CD4-positive, alpha-beta T cell treated with Interleukin-4 for 4 hours (primary cell): ENCODE measurements around the gene MVD.

Experiments used
- DNase-seq: peaks from one replicate; pipeline ENCODE4 v3.0.0-alpha.2; 2020

The MVD gene

DNA sequence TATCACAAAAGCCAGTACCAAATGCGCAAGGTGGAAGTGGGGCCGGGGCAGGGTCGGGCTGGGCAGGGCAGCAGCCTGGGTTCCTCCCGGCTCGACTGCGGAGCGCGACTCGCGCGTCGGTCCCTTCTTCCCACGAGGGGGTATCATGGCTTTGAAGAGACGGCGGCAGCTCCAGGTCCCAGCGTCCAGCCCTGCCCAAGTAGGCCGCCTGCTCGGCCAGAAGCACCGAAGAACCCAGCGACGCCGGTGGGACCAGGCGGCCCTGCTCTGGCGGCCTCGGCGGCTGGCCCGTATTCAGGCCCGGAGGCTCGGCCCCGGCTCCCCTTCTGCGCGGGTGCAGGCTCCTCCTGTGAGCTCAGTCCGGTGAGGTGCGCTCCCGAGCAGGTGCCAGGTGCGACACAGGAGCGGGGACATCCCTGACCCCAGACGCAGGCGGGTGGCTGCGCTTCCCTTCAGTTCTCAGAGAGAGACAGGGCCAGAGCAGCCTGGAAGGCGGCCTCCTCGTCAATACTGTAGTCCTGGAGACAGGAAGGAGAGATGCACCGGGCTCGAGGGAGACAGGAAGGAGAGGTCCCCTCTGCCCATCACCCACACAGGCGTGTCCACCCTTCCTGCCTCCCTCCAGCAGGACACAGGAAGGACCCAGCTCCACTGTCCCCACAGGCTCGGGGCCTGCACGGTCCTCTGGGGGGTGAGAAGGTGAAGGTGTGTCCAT is 34.4 kb upstream of the MVD start:
- DNase-seq = no peak

DNA sequence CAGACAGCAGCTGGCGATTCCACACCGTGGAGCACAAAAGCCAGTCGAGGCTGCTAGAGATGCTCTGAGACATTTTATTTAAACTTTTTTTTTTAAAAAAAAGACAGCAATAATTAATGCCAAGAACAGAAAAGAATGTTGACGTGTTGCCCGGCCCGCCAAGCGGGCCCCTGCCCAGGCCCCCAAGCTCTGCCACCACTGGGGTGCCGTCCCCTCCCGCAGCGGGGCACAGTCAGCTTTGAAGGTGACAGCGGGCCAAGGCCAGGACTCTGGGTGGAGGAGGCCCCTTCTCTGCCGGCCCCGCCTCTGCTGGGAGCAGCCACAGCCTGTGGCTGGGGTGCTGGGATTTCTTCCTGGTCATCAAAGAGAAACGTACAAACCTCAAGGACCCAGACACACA is 33.5 kb upstream of the MVD start:
- no peak for DNase-seq

DNA sequence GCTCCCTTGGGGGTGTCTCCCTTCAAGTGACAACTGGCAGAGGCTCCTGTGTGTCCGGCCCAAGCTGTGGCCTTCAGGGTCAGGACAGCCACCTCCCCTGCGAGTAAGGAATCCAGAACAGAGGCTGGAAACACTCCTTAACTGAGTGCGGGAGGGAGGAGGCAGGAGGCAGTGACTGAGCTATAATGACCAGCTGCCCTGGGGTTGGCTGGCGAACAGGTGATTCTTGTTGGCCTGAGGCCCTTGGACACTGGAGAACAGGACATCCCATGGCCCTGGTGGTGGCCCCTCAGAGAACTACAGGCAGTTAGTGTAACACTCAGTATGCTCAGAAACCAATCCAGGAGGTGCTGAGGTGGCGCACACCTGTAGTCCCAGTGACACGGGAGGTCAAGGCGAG is 32.9 kb upstream of the MVD start:
- no peak for DNase-seq

DNA sequence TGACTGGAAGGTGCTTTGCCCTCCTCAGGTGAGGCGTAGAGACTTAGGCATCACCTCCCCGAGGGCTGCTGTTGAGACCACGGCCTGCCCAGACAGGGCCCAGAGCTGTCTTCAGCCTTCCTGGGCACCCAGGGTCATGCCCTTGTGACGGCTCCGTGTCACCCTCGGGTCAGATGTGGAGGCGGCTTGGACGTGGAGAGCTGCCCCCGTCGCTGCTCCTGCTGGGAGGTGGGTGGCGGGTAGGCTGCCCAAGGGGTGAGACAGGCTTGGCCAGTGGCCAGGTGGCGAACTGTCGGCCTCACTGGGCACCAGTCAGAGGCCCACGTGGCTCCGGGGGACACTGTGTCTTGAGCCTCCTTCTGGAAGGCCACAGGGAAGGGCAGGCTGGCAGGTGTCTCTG is 32.3 kb upstream of the MVD start:
- DNase-seq = no peak

- no peak for DNase-seq
Observed at GRCh38 chr16:88694221-88695087, 31.6 kb upstream of the MVD start.

- no peak for DNase-seq
Observed at GRCh38 chr16:88693420-88694177, 30.7 kb upstream of the MVD start.

DNA sequence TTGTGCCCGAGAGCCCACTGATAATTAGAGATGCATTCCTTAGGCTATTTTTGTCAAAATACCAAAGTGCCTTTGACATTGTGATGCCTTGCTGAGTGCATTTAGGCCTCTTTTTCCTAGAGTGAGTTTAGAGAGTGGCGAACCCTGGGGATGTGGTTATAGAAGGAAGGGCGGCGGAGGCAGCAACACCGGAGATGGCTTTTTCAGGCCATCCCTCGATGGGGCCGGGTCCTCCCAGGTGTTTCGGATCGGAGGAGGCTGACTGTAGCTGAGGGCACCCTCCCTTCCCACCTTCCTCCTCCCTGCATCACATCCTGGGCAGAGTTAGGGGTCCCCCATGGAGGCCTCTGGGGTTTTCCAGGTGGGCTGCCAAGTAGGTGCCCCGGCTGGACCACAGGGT is 30.0 kb upstream of the MVD start:
- no peak for DNase-seq

DNA sequence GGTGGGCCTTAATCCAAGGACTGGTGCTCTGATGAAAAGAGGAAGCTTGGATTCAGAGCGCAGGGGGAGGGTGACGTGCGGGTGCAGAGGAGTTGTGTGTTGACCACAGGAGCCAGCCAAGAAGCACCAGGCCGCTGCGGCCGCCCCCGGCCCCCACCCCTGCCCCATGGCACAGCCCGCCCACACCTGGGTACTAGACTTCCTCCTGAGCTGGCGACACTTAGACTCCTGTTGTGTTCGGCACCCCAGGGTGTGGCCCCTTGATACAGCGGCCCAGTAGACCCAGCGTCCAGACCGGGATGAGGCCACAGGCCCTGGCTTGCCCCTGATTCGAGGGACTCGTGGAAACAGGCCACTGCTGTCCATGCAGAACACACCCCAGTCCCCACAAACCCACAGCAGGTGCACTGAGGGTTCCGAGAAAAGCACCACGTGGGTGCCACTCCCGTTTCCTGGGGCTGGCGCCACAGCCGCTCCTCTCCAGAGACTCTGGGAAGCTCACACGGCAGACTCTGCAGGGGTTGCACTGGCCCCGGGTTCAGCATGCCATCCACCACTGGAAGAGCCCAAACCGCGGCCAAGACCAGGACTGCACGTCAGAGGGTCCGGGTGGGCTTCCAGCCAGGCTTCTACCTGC is 29.2 kb upstream of the MVD start:
- DNase-seq = peak; percentile 45

DNA sequence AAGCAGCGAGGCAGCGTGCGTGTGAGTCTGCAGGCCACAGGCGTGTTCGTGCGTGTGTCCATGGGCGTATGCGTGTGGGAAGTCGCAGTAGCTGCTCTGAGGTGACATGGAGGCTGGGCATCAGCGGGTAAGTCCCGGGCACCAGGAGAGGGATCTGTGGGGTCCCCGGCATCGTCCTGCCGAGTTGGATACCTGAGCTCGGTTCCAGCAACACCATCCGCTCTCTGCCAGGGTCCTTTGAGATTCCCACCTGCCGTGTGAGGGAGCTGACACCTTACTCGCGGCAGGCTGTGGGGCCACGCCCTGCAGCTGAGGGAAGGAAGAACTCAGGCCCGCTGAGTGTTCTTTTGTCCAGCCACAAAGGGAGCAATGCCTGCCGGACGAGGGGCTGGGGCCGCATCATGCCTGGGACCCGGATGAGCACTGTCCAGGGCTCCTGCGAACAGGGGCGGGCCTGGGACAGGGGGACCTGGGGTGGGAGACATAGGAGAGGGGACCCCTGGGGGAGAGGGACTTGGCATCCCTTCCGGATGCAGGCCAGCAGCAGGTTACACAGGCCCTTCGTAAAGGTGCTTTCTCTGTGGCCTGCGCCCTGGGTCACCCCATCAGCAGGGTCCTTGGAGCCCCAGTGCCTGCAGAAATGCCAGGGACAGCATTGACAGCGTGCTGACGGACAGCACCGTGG is 28.4 kb upstream of the MVD start:
- no peak for DNase-seq

GRCh38 chr16:88690341-88691128 is 27.6 kb upstream of the MVD start:
- DNase-seq = no peak

DNA sequence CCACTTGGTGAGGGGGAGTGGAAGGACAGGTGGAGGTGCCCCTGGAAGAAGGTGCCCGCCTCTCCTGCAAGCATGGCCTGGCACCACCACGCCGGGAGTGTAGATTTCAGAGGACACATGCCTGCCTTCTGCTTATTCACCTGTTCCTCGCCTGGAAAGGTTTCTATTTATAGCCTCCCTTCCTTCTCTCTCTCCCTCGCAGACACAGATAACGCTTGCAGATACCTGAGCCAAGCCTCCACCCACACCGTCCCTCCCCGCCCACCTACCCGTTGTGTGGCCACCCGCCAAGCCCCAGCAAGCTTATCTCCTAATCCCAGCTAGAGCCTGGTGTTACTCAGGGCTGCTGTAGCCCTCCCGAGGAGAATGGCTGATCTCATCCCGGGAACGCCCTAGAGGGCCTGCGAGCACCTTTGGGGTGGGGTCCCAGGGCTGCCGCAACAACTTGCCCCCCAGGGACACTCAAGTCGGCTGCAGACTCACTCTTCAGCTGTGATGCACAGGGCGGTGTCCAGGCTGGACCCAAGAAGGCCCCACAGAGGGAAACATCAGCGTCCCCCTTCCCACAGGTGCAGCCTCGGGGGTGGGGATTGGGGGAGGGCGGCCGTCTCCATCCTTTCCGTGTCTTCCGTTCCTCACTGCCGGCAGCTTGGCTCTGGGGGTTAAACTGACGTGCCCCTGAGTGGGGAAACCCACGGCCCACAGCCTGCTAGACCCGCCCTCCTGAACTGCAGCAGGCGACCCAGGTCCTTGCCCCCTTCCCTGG is 25.3 kb upstream of the MVD start:
- no peak for DNase-seq

DNA sequence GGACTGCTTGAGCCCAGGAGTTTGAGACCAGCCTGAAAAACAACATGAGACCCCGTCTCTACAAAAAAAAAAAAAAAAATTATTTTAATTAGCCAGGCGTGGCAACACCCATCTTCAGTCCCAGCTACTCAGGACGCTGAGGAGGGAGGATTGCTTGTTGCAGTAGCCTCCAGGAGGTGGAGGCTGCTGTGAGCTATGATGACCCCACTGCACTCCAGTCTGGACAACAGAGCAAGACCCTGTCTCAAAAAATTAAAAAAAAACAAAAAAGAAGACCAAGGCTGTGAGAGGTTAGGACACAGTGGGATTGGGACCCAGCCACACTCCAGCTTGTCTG is 24.8 kb upstream of the MVD start:
- DNase-seq = no peak

- no peak for DNase-seq
Observed at GRCh38 chr16:88687254-88687576, 24.3 kb upstream of the MVD start.

DNA sequence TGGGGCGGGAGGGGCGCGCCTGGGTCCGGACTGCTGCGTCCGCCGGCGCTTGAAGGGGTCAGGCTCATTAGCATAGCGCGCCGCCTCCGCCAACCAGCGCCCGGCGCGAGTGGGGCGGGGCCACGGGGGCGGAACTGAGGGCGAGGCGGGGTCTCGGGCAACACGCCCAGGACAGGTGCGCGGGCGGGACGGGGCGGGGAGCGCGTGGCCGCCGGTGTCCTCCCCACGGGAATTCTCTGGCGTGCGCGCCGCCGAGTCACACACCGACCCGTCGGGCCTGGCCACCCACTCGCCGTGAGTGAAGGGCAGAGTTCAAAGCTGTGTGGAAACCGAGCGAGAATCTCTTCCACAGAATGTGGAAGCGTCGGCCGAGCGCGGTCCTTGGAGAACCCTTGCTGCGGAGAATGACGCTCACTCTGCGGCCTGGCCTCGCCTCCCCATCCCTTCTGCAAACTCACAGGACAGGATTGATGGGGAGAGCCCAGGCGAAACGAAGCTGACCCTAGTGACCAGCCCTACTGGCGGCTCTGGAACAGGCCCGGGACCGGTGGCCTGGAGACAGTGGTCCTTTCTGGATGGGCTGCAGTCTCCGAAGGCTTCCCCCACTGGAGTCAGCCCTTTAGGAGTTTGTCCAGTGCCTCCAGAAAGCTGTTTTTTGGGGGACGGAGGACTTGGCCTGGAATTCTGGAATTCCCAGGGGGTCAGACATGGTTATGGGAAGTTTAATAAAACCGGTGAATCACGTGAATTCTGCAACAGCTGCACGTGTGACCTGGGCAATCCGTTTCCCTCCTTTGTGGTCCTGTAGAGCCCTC is 23.8 kb upstream of the MVD start, which contains the start of gene SNAI3:
TSS of gene SNAI3 (minus strand) at position 69 of the 815 bp plus-strand sequence. CDS start 101 bp downstream, outside the sequence.
- DNase-seq = peak; percentile 78

- DNase-seq = peak; percentile 27
Observed at GRCh38 chr16:88686062-88686438, 23.2 kb upstream of the MVD start.

DNA sequence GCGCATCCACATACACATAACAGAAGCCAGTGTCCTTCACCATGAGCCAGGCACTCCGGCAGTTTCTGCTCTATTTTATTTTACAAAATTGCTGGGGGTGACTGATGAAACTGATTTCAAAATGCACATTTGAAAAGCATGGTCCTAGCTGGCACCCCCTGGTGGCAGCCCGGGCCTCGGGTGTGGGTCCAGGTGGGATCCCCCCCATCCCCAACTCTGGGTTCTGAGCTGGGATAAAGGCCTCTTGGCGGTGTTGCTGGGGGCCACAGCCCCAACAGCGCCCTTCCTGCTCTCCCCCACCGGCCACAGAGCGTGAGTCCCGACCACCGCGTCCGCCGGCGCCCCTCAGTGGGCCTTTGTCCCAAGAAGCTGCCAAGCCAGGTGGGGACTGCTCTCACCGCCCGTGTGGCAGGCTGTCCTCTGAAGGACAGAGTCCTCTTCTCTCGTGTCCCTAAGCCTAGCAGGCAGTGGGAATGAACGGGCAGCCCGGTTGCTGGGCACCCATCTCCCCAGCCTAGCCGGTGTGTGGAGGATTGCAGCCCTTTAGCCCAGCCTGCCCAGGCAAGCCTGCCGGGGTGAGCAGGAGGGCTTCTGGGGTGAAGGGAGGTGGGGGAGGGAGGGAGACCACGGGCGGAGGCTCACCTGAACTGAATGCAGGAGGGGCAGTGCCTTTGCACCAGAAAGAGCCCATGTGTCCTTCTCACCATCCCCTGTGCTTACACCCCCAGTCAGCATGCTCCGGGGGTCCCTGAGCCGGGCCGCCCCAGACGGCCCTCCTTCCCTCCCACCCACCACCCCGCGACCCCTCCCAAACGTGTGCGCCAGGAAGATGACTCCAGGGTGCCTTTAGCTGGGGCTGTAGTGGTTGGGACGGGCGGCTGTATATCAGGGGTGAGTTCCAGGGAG is 22.5 kb upstream of the MVD start:
- peak; percentile 58 for DNase-seq

DNA sequence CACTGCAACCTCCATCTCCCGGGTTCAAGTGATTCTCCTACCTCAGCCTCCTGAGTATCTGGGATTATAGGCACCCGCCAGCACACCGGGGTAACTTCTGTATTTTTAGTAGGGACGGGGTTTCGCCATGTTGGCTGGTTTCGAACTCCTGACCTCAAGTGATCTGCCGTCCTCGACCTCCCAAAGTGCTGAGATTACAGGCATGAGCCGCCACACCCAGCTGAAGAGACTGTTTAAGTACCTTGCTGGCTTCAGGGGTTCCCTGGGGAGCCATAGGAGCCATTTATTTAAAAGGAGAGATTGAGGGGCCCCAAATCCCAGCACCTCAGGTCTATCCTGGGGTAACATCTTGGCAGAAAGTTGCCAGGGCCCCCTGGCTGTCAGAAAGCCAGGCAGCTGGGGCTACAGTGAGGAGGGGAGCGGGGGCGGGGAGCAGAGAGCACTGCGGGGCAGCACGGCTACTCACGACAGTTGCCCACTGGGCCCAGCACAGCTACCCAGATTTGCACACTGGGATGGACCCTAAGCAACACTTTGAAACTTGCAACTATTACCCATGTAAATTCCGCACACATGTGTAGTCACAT is 21.8 kb upstream of the MVD start:
- no peak for DNase-seq

GRCh38 chr16:88681709-88682451 is 19.0 kb upstream of the MVD start:
- peak; percentile 61 for DNase-seq
